ENCODE measurements around the gene CLTCL1. TPM values are rescaled to one million over a fixed set of nuclear protein-coding genes. Genes with fewer than 3 reads are reported as not detected.

CLTCL1 gene
- total and polyA plus RNA-seq, 2 donors (not counting 1 experiment from before 2014, with no cell fraction given): 1.0 to 5.5 TPM

DNA sequence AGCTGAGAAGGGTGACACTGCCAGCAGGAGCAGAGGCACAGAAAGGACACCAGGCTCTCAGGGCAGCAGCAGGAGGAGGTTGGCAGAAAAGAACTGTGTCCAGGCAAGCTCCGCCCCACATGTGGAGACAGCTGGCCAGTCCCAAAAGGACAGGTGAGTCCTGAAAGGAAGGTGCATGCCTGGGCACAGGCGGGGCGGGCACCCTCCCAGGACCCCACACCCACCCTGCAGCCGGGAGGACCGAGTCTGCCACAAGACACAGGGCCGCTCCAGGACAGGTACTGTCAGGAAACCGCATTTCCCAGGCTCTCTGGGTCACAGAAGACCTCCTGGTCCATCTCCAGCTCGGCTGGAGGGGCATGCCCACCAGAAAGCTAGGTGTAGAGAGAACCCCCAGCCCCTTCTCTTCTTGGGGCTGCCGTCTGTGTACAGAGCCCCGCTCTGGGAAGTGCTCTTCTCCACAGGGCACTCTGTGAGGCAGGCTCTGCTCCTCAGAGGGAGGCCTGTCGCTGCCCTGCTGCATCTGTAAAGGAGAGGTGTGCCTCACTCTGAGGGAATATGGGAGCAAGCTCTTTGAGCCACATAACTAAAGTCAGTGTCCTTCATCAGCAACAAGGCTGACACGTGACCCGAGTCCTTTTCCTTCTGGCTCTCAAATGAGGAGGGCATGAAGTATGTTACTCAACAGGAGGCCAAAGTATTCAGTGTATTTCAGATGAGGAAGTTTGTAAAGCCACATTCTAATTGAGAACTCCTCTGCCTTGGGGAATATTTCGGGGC, 50.5 kb downstream of the CLTCL1 start:
- ChIA-PET POLR2A (no interaction called here), CTCF (no interaction called here)
- Mint-ChIP-seq H3K4me1 (no peaks in the 10 kb centered on the region), H3K4me3 (no peak overlapping the region), H3K27ac (no peak overlapping the region), H3K9me3 (ENCODE audit: insufficient read depth) (no peaks in the 10 kb centered on the region), H3K27me3 (no peaks in the 10 kb centered on the region)
- Histone ChIP-seq H4K20me1 (ENCODE audit: control insufficient read depth, insufficient read depth, low read length, poor library complexity, severe bottlenecking) (no peaks in the 10 kb centered on the region), H3K27me3 (replicated peaks in 1 of 4; ENCODE audit: control extremely low read depth in 1 of 4, control insufficient read depth in 3 of 4, insufficient read depth in 4 of 4, low read length in 3 of 4) (no peaks in the 10 kb centered on the region), H3K9ac (ENCODE audit: low read length) (no peak overlapping the region), H2AFZ (ENCODE audit: insufficient read depth, low read depth, low read length, poor library complexity, severe bottlenecking) (no peak overlapping the region), H3K79me2 (ENCODE audit: control insufficient read depth, insufficient read depth, low read length) (no peaks in the 10 kb centered on the region), H3K4me3 (ENCODE audit: control extremely low read depth in 1 of 5, extremely low read depth in 1 of 5, insufficient read depth in 1 of 5, low read depth in 2 of 5, low read length in 4 of 5) (no peak overlapping the region), H3K4me1 (ENCODE audit: control insufficient read depth in 2 of 2, insufficient read depth in 2 of 2, low read length in 2 of 2) (no peaks in the 10 kb centered on the region), H3K27ac (ENCODE audit: low read length in 2 of 2) (no peak overlapping the region), H3K9me3 (ENCODE audit: control extremely low read depth in 1 of 3, control insufficient read depth in 2 of 3, insufficient read depth in 1 of 3, low read length in 2 of 3) (no peaks in the 10 kb centered on the region), H3K36me3 (replicated peaks in 1 of 2; ENCODE audit: control extremely low read depth in 1 of 2, control insufficient read depth in 1 of 2, extremely low read depth in 1 of 2, insufficient read depth in 2 of 2, low read length in 1 of 2) (no peaks in the 10 kb centered on the region), H3K4me2 (replicated peaks; ENCODE audit: low read depth, low read length, poor library complexity, severe bottlenecking) (no peak overlapping the region)
- no peak for TF ChIP-seq EZH2 (IDR thresholded peaks at IDR 0.05; ENCODE audit: borderline replicate concordance, insufficient read depth, low read depth, low read length, poor library complexity, severe bottlenecking)
- TF ChIP-seq, protein P1, sequence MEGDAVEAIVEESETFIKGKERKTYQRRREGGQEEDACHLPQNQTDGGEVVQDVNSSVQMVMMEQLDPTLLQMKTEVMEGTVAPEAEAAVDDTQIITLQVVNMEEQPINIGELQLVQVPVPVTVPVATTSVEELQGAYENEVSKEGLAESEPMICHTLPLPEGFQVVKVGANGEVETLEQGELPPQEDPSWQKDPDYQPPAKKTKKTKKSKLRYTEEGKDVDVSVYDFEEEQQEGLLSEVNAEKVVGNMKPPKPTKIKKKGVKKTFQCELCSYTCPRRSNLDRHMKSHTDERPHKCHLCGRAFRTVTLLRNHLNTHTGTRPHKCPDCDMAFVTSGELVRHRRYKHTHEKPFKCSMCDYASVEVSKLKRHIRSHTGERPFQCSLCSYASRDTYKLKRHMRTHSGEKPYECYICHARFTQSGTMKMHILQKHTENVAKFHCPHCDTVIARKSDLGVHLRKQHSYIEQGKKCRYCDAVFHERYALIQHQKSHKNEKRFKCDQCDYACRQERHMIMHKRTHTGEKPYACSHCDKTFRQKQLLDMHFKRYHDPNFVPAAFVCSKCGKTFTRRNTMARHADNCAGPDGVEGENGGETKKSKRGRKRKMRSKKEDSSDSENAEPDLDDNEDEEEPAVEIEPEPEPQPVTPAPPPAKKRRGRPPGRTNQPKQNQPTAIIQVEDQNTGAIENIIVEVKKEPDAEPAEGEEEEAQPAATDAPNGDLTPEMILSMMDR (IDR thresholded peaks at IDR 0.05): no peak
- intact Hi-C loops (cut with micrococcal nuclease): no loop called here
- DNase-seq (no peak), ATAC-seq (ENCODE audit: low read depth) (no peak)
- WGBS (ENCODE audit: insufficient coverage): 82% methylated on average over 11 of the region's 14 CpGs

DNA sequence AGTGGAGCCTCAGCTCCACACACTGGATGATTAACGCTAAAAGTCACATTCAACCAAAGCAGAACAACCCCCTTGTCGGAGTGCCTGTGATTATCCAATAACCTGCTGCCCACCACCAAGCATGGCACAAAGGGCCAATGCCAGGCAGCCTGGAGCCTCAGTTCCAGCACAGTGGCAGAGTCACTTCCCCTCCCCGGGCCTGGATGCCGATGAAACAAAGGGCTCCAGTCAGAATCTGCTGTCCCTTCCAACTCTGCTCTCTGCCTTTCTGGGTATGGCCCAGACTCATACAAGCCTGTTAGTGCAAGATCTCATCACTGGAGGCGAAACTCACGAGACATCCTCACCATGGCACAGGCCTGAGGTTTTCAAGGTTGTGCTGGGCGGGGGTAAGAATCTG, 52.1 kb downstream of the CLTCL1 start:
- no peaks in the 10 kb centered on the region for H3K9me3 Mint-ChIP-seq (ENCODE audit: insufficient read depth)
- 93% methylated on average over 4 of the region's 7 CpGs for WGBS (ENCODE audit: insufficient coverage)
- no peaks in the 10 kb centered on the region for H3K9me3 ChIP-seq (ENCODE audit: control extremely low read depth in 1 of 3, control insufficient read depth in 2 of 3, insufficient read depth in 1 of 3, low read length in 2 of 3)
- TF ChIP-seq, protein P1 (IDR thresholded peaks at IDR 0.05): no peak
- no peak for TF ChIP-seq EZH2 (IDR thresholded peaks at IDR 0.05; ENCODE audit: borderline replicate concordance, insufficient read depth, low read depth, low read length, poor library complexity, severe bottlenecking)
- DNase-seq (no peak), ATAC-seq (ENCODE audit: low read depth) (no peak)
- intact Hi-C loops (cut with micrococcal nuclease): no loop called here
- POLR2A ChIA-PET: no interaction called here
- no peaks in the 10 kb centered on the region for H4K20me1 ChIP-seq (ENCODE audit: control insufficient read depth, insufficient read depth, low read length, poor library complexity, severe bottlenecking)
- H3K4me3 Mint-ChIP-seq: no peak overlapping the region
- CTCF ChIA-PET: interaction anchor here (0.6 kb wide), 1 partner anchor 33 kb away, joined by 3 read pairs; no protein-coding TSS in a partner anchor
- H3K4me3 ChIP-seq (ENCODE audit: control extremely low read depth in 1 of 5, extremely low read depth in 1 of 5, insufficient read depth in 1 of 5, low read depth in 2 of 5, low read length in 4 of 5): no peak overlapping the region
- no peak overlapping the region for H3K4me2 ChIP-seq (replicated peaks; ENCODE audit: low read depth, low read length, poor library complexity, severe bottlenecking)
- H3K27me3 ChIP-seq (replicated peaks in 1 of 4; ENCODE audit: control extremely low read depth in 1 of 4, control insufficient read depth in 3 of 4, insufficient read depth in 4 of 4, low read length in 3 of 4): no peaks in the 10 kb centered on the region
- no peak overlapping the region for H2AFZ ChIP-seq (ENCODE audit: insufficient read depth, low read depth, low read length, poor library complexity, severe bottlenecking)
- H3K27ac Mint-ChIP-seq: no peak overlapping the region
- H3K27me3 Mint-ChIP-seq: peaks cover 4% of the 10 kb centered on the region
- H3K36me3 ChIP-seq (replicated peaks in 1 of 2; ENCODE audit: control extremely low read depth in 1 of 2, control insufficient read depth in 1 of 2, extremely low read depth in 1 of 2, insufficient read depth in 2 of 2, low read length in 1 of 2): no peaks in the 10 kb centered on the region
- H3K79me2 ChIP-seq (ENCODE audit: control insufficient read depth, insufficient read depth, low read length): no peaks in the 10 kb centered on the region
- no peak overlapping the region for H3K9ac ChIP-seq (ENCODE audit: low read length)
- H3K27ac ChIP-seq (ENCODE audit: low read length in 2 of 2): no peak overlapping the region
- H3K4me1 Mint-ChIP-seq: no peaks in the 10 kb centered on the region
- no peaks in the 10 kb centered on the region for H3K4me1 ChIP-seq (ENCODE audit: control insufficient read depth in 2 of 2, insufficient read depth in 2 of 2, low read length in 2 of 2)

All from B cell (primary cell).